Common myeloid progenitor, CD34-positive (primary cell): ENCODE results near the gene CBX4. TPM values are rescaled to one million over a fixed set of nuclear protein-coding genes. Genes with fewer than 3 reads are reported as not detected.
A peak's percentile ranks its signal among the peaks of the same experiment; 100 is the strongest.

Source experiments
- CTCF ChIA-PET: fragments of 350-600 bp; sonication (Branson Sonifier 250); formaldehyde crosslinking; loops from one replicate; lab custom pipeline; 2021; ENCODE audit warnings: antibody characterized with exemption; lab: Charles Lee
- POLR2A ChIA-PET: fragments of 350-600 bp; sonication (Branson Sonifier 250); formaldehyde crosslinking; loops from one replicate; lab custom pipeline; 2021; ENCODE audit warnings: antibody characterized with exemption; lab: Charles Lee
- DNase-seq, 3 donors: peaks; one replicate each; pipeline versions ENCODE4 v3.0.0 to v3.0.0-alpha.2; 2013
- H3K27ac ChIP-seq, 2 experiments: 1 replicate in 1 of 2; 2 replicates in 1 of 2; pipeline ENCODE4 v1.7.0; 2013; ENCODE audit warnings: inconsistent platforms in 2 of 2, low read length in 2 of 2, mild to moderate bottlenecking in 2 of 2, low read depth in 1 of 2, moderate library complexity in 1 of 2; ENCODE audit not compliant: severe bottlenecking in 2 of 2, insufficient read depth in 1 of 2, poor library complexity in 1 of 2
- H3K27me3 ChIP-seq, 5 experiments: replicated peaks in 2 of 5; 1 replicate in 3 of 5; 2 replicates in 2 of 5; pipeline versions ENCODE4 v1.6.1 to v1.7.0; 2013; ENCODE audit warnings: low read length in 4 of 5, mild to moderate bottlenecking in 2 of 5, moderate library complexity in 2 of 5, inconsistent platforms in 1 of 5; ENCODE audit not compliant: insufficient read depth in 5 of 5, control insufficient read depth in 4 of 5
- H3K36me3 ChIP-seq, 4 experiments: 1 replicate in 2 of 4; 2 replicates in 2 of 4; pipeline versions ENCODE4 v1.6.1 to v1.7.0; 2013; ENCODE audit warnings: low read length in 3 of 4, control low read depth in 1 of 4, mild to moderate bottlenecking in 1 of 4; ENCODE audit not compliant: control insufficient read depth in 4 of 4, insufficient read depth in 4 of 4
- H3K4me1 ChIP-seq, 4 experiments: 1 replicate in 3 of 4; 2 replicates in 1 of 4; pipeline versions ENCODE4 v1.6.1 to v1.7.1; 2013; ENCODE audit warnings: low read length in 3 of 4, mild to moderate bottlenecking in 3 of 4, control low read depth in 1 of 4, inconsistent platforms in 1 of 4, moderate library complexity in 1 of 4; ENCODE audit not compliant: control insufficient read depth in 4 of 4, insufficient read depth in 4 of 4; ENCODE audit errors: control extremely low read depth in 1 of 4
- H3K4me3 ChIP-seq, 7 experiments: 1 replicate in 4 of 7; 2 replicates in 3 of 7; pipeline versions ENCODE4 v1.5.1 to v1.7.0; 2013; ENCODE audit warnings: mild to moderate bottlenecking in 7 of 7, low read length in 6 of 7, moderate library complexity in 6 of 7, inconsistent platforms in 2 of 7, low read depth in 2 of 7, control low read depth in 1 of 7; ENCODE audit not compliant: insufficient read depth in 4 of 7, control insufficient read depth in 1 of 7; ENCODE audit errors: extremely low read depth in 1 of 7
- H3K9me3 ChIP-seq, 5 experiments: 1 replicate in 4 of 5; 2 replicates in 1 of 5; pipeline versions ENCODE4 v1.6.1 to v1.7.1; 2013; ENCODE audit warnings: low read length in 4 of 5, mild to moderate bottlenecking in 2 of 5, inconsistent platforms in 1 of 5, low read depth in 1 of 5, moderate library complexity in 1 of 5; ENCODE audit not compliant: control insufficient read depth in 4 of 5, insufficient read depth in 2 of 5; ENCODE audit errors: control extremely low read depth in 1 of 5
- WGBS: methylation state at CpG from one replicate; pipeline ENCODE4 v1.1.5; 2013; ENCODE audit not compliant: insufficient coverage; 5-methylcytosine and 5-hydroxymethylcytosine counted together
- polyA plus RNA-seq: library from polyadenylated mRNA; unstranded; fragments of 120-200 nt; gene quantifications from one replicate; pipeline ENCODE4 v1.2.1, GENCODE V29; 2013

Gene CBX4
- polyA plus RNA-seq, result 31.8 TPM

- DNase-seq, result peak; percentile 89 to 94 (median 93)
- Histone ChIP-seq H3K4me1 (peaks cover 0 to 82% (median 77%) of the 10 kb centered on the region in 4 experiments), H3K27ac (peak within 1 kb of the TSS in 1 of 2 experiments; percentile 79), H3K27me3 (peaks cover 0 to 48% (median 25%) of the 10 kb centered on the region in 5 experiments), H3K36me3 (peaks cover 0 to 11% (median 4%) of the 10 kb centered on the region in 4 experiments), H3K4me3 (peak within 1 kb of the TSS; percentile 53 to 98 (median 87)), H3K9me3 (peaks cover 0 to 4% (median 2%) of the 10 kb centered on the region in 5 experiments)
- 1% methylated on average over 62 of the region's 103 CpGs for WGBS
- ChIA-PET POLR2A (interaction anchor here (0.7 to 1.5 kb wide), 5 partner anchors 15 to 28 kb away, joined by 3 to 6 read pairs (median 4); no protein-coding TSS in a partner anchor), CTCF (interaction anchor here (0.8 to 3.4 kb wide), 12 partner anchors 12 to 156 kb away, joined by 3 to 36 read pairs (median 4); no protein-coding TSS in a partner anchor)
Observed at GRCh38 chr17:79839356-79840268, at the start of gene CBX4. Gene CBX4 (minus strand): TSS chr17:79839440. CDS start chr17:79839251, 189 bp downstream.

DNA sequence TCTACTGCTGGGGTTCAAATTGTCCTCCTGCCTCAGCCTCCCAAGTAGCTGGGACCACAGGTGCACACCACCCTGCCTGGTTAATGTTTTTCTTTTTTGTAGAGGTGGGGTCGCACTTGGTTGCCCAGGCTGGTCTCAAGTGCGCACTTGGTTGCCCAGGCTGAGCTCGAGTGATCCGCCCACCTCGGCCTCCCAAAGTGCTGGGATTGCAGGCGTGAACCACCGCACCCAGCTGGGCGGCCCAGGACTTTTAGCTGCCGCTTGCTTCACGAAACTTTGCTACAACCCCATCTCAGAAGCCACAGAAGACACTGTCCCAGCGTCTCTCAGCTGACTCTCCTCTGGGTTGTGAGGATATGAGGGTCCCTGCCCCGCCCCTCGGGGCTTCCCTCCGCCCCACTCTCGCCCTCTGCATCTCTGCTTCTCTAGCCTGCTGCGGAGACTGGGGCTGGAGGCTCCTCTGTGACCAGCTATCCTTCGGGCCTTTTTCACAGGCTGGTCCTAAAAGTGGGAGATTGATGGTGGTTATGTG is 48.8 kb upstream of the CBX4 start:
- Histone ChIP-seq H3K9me3 (no peaks in the 10 kb centered on the region), H3K4me1 (no peaks in the 10 kb centered on the region), H3K36me3 (no peaks in the 10 kb centered on the region), H3K27me3 (peaks cover 3 to 18% (median 14%) of the 10 kb centered on the region in 5 experiments), H3K27ac (no peak overlapping the region), H3K4me3 (no peak overlapping the region)
- ChIA-PET CTCF (interaction anchor here (1.1 to 1.8 kb wide), 3 partner anchors 9 to 14 kb away, joined by 3 to 4 read pairs (median 4); no protein-coding TSS in a partner anchor), POLR2A (no interaction called here)
- WGBS, result 100% methylated on average over 9 of the region's 17 CpGs
- DNase-seq, result no peak

- H3K27me3 ChIP-seq, result peaks cover 3 to 18% (median 14%) of the 10 kb centered on the region in 5 experiments
- POLR2A ChIA-PET, result no interaction called here
- 90% methylated on average over 11 of the region's 14 CpGs for WGBS
Observed at GRCh38 chr17:79887451-79887991, 48.3 kb upstream of the CBX4 start.

GRCh38 chr17:79883202-79883601 is 44.0 kb upstream of the CBX4 start:
- H3K36me3 ChIP-seq, result no peaks in the 10 kb centered on the region
- ChIA-PET POLR2A (no interaction called here), CTCF (interaction anchor here (0.9 to 1.4 kb wide), 2 partner anchors 8 to 10 kb away, joined by 3 read pairs; no protein-coding TSS in a partner anchor)
- 93% methylated on average over 4 of the region's 7 CpGs for WGBS
- no peak overlapping the region for H3K4me3 ChIP-seq
- H3K27ac ChIP-seq, result no peak overlapping the region
- DNase-seq, result no peak
- no peaks in the 10 kb centered on the region for H3K9me3 ChIP-seq
- no peaks in the 10 kb centered on the region for H3K4me1 ChIP-seq
- H3K27me3 ChIP-seq, result peaks cover 0 to 4% (median 0%) of the 10 kb centered on the region in 5 experiments

More at GRCh38 chr17:79887451-79887991, 48.3 kb upstream of the CBX4 start:
- CTCF ChIA-PET, result interaction anchor here (1.1 to 1.8 kb wide), 3 partner anchors 9 to 14 kb away, joined by 3 to 4 read pairs (median 4); no protein-coding TSS in a partner anchor
- Histone ChIP-seq H3K4me3 (no peak overlapping the region), H3K9me3 (no peaks in the 10 kb centered on the region), H3K36me3 (no peaks in the 10 kb centered on the region), H3K27ac (no peak overlapping the region), H3K4me1 (no peaks in the 10 kb centered on the region)
- no peak for DNase-seq

DNA sequence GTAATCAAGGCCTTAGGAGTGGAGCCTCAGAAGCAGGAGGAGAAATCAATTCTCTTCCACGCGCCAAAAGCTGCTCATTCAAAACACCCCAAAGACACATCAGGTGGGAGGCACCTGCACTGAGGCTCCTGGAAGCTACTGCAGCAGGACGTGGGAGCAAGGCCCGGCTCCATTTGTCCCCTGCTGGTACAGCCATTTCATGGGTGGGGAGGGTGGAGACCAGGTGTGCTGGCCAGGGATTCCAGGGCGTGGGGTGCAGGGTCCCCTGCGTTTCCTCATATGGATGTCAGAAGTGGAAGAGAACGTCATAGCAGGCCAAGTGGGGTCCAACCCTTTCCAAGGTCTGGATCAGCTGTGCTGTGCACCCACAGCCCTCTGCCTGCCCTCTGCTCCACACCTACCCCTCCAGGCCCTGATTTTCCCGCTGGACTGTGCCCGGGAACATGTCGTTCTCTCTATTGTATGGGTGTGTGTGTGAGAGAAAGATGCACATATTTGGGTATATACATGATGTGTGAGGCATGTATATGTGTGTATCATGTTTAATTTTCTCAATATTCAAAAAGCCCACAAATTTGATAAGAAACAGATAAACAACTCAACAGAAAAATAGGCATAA is 39.2 kb upstream of the CBX4 start:
- Histone ChIP-seq H3K27ac (no peak overlapping the region), H3K4me1 (no peaks in the 10 kb centered on the region), H3K36me3 (no peaks in the 10 kb centered on the region), H3K27me3 (peaks cover 0 to 2% (median 0%) of the 10 kb centered on the region in 5 experiments), H3K9me3 (no peaks in the 10 kb centered on the region), H3K4me3 (no peak overlapping the region)
- 81% methylated on average over 5 of the region's 10 CpGs for WGBS
- ChIA-PET POLR2A (no interaction called here), CTCF (interaction anchor here (1.1 to 1.3 kb wide), 2 partner anchors 10 to 34 kb away, joined by 3 to 4 read pairs; no protein-coding TSS in a partner anchor)
- DNase-seq, result no peak

GRCh38 chr17:79877041-79877440 is 37.8 kb upstream of the CBX4 start:
- Histone ChIP-seq H3K9me3 (no peaks in the 10 kb centered on the region), H3K4me3 (no peak overlapping the region), H3K27me3 (peaks cover 0 to 2% (median 0%) of the 10 kb centered on the region in 5 experiments), H3K36me3 (no peaks in the 10 kb centered on the region), H3K4me1 (peaks cover 0 to 3% (median 1%) of the 10 kb centered on the region in 4 experiments), H3K27ac (no peak overlapping the region)
- POLR2A ChIA-PET, result no interaction called here
- peak in 2 of 3 donors; percentile 19 to 21 for DNase-seq
- WGBS, result 100% methylated on average over 1 of the region's 6 CpGs
- CTCF ChIA-PET, result no interaction called here
